Heart left ventricle (tissue), 13 donors: ENCODE measurements around the gene TPSD1.

Experiments
- POLR2A ChIP-seq, 2 donors: fragments of 450-650 bp; IDR thresholded peaks; one replicate each; pipeline ENCODE4 v1.6.1; 2017; ENCODE audit warnings: antibody characterized with exemption in 2 of 2, mild to moderate bottlenecking in 2 of 2, moderate library complexity in 2 of 2
- TF ChIP-seq, protein P1 (sequence below), 12 donors: fragments of 200-600 bp; sonication (generic) in 4 of 12; IDR thresholded peaks; one replicate each; pipeline versions ENCODE4 v1.5.0 to v1.8.0; 2018 to 2022; ENCODE audit warnings: antibody characterized with exemption in 12 of 12, mild to moderate bottlenecking in 5 of 12
- donor health status: ischemic (EF 13 %, LVEDD 7.1; RV severe dilation, severe dysfunction).
- donor health status: DM: no; HTN: yes; CAD: no.
- donor health status: DM: no; HTN: no; CAD: no.
- donor health status: ischemic (EF 25% LVEDD 6.9; RV normal size, moderate dysfunction).
- donor health status: ischemic (EF 25% LVEDD 5.7; RV mildly dilated, moderate dysfunction).
- donor health status: ischemic (EF 35%, LVEDD 5.7; RV mildly dilated, moderate dysfunction).
- donor health status: nonischemic (EF 11% LVEDD 7.7; RV severe dilation, severe dysfunction).
- donor health status: DM: yes; HTN: yes; CAD: no.
- donor health status: PGD.
- donor health status: ischemic (EF 29% LVEDD 5.4; RV normal size, mild dysfunction).
- donor health status: nonischemic (EF 23%, LVEDD 6.1; RV moderate dilation, normal function).

- no peak for TF ChIP-seq POLR2A (IDR thresholded peaks at IDR 0.05)
- TF ChIP-seq, protein P1, sequence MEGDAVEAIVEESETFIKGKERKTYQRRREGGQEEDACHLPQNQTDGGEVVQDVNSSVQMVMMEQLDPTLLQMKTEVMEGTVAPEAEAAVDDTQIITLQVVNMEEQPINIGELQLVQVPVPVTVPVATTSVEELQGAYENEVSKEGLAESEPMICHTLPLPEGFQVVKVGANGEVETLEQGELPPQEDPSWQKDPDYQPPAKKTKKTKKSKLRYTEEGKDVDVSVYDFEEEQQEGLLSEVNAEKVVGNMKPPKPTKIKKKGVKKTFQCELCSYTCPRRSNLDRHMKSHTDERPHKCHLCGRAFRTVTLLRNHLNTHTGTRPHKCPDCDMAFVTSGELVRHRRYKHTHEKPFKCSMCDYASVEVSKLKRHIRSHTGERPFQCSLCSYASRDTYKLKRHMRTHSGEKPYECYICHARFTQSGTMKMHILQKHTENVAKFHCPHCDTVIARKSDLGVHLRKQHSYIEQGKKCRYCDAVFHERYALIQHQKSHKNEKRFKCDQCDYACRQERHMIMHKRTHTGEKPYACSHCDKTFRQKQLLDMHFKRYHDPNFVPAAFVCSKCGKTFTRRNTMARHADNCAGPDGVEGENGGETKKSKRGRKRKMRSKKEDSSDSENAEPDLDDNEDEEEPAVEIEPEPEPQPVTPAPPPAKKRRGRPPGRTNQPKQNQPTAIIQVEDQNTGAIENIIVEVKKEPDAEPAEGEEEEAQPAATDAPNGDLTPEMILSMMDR (IDR thresholded peaks at IDR 0.05) = no peak
These were observed 18.9 kb downstream of the TPSD1 start for GRCh38 chr16:1274767-1275166.
